HG03280 (cell line): ENCODE measurements around the gene APC2.
"Not testable (repeated sequence)": the region's sequence is repeated elsewhere in the genome, so short reads cannot be mapped to it uniquely, and the experiment has no call there.

ENCODE experiments used
- ATAC-seq: cut with Tn5 transposase; IDR thresholded peaks from one replicate; pipeline ENCODE4 v1.9.1; 2021; ENCODE audit warnings: mild to moderate bottlenecking, moderate library complexity; ENCODE audit not compliant: unreplicated experiment

APC2 gene

GRCh38 chr19:1494115-1494815 is 44.3 kb downstream of the APC2 start:
- ATAC-seq = no peak

GRCh38 chr19:1495051-1495798 is 45.3 kb downstream of the APC2 start:
- no peak for ATAC-seq

GRCh38 chr19:1495799-1496713 is 46.1 kb downstream of the APC2 start:
- ATAC-seq = no peak

- ATAC-seq = no peak
These were observed 47.0 kb downstream of the APC2 start for GRCh38 chr19:1496714-1497577.

- no peak for ATAC-seq
These were observed 47.8 kb downstream of the APC2 start for GRCh38 chr19:1497578-1498235.

GRCh38 chr19:1499231-1499630 is 49.3 kb downstream of the APC2 start:
- ATAC-seq = not testable (repeated sequence)

GRCh38 chr19:1501200-1501595 is 51.3 kb downstream of the APC2 start:
- no peak for ATAC-seq

GRCh38 chr19:1502433-1503088 is 52.6 kb downstream of the APC2 start:
- ATAC-seq = no peak

GRCh38 chr19:1503089-1503924 is 53.4 kb downstream of the APC2 start:
- no peak for ATAC-seq

GRCh38 chr19:1503925-1504773 is 54.2 kb downstream of the APC2 start:
- ATAC-seq = no peak

- ATAC-seq = no peak
These were observed 55.1 kb downstream of the APC2 start for GRCh38 chr19:1505012-1505411.

- ATAC-seq = no peak
These were observed 56.3 kb downstream of the APC2 start for GRCh38 chr19:1505991-1506881.

- no peak for ATAC-seq
These were observed 57.3 kb downstream of the APC2 start for GRCh38 chr19:1507192-1507660.

GRCh38 chr19:1507763-1508506 is 58.0 kb downstream of the APC2 start:
- ATAC-seq = no peak

- ATAC-seq = no peak
These were observed 58.6 kb downstream of the APC2 start for GRCh38 chr19:1508507-1508856.
